HepG2 (cell line): ENCODE results near the gene ZSCAN20. TPM values are rescaled to one million over a fixed set of nuclear protein-coding genes. Genes with fewer than 3 reads are reported as not detected.
A peak's percentile ranks its signal among the peaks of the same experiment; 100 is the strongest.

ENCODE experiments used
- ARID3A ChIP-seq: IDR thresholded peaks from 2 replicates; pipeline ENCODE4 v1.6.1; 2012; ENCODE audit warnings: low read depth, low read length, improper control_type of control experiment
- ATF7 ChIP-seq, 2 experiments: fragments of 450-650 bp in 1 of 2; sonication (generic) in 1 of 2; formaldehyde crosslinking in 1 of 2; IDR thresholded peaks; 2 replicates each; pipeline versions ENCODE4 v1.4.0 to v1.6.1; 2016 to 2020; ENCODE audit warnings: antibody characterized with exemption in 1 of 2, mild to moderate bottlenecking in 1 of 2, missing genetic modification reagents in 1 of 2
- CENPT ChIP-seq: sonication (generic); formaldehyde crosslinking; IDR thresholded peaks from 2 replicates; pipeline ENCODE4 v1.8.0; 2022; ENCODE audit warnings: low read depth, mild to moderate bottlenecking, moderate library complexity, missing genetic modification reagents
- CENPX ChIP-seq: sonication (generic); formaldehyde crosslinking; IDR thresholded peaks from 2 replicates; pipeline ENCODE4 v1.9.0; 2021; ENCODE audit warnings: mild to moderate bottlenecking, missing genetic modification reagents, moderate library complexity
- CHD2 ChIP-seq: IDR thresholded peaks from 2 replicates; pipeline ENCODE4 v1.6.1; 2011; ENCODE audit warnings: low read depth, low read length, improper control_type of control experiment
- EED ChIP-seq: sonication (generic); formaldehyde crosslinking; IDR thresholded peaks from 2 replicates; pipeline ENCODE4 v1.5.0; 2020; ENCODE audit warnings: mild to moderate bottlenecking, missing genetic modification reagents
- ELF1 ChIP-seq: sonication (generic); formaldehyde crosslinking; IDR thresholded peaks from 2 replicates; pipeline ENCODE4 v1.4.0; 2020; ENCODE audit warnings: missing genetic modification reagents
- FOXA3 ChIP-seq: IDR thresholded peaks from 2 replicates; pipeline ENCODE4 v1.6.1; 2016; ENCODE audit warnings: missing genetic modification reagents, missing compliant biosample characterization
- HOXD1 ChIP-seq: sonication (generic); formaldehyde crosslinking; IDR thresholded peaks from 2 replicates; pipeline ENCODE4 v1.5.0; 2020; ENCODE audit warnings: missing genetic modification reagents
- KDM3A ChIP-seq: IDR thresholded peaks from 2 replicates; pipeline ENCODE4 v1.6.1; 2018; ENCODE audit warnings: low read depth, missing compliant biosample characterization
- MXI1 ChIP-seq: IDR thresholded peaks from 3 replicates; pipeline ENCODE4 v1.6.1; 2012; ENCODE audit warnings: low read depth, low read length, inconsistent platforms, borderline replicate concordance
- RARA ChIP-seq: IDR thresholded peaks from 2 replicates; pipeline ENCODE4 v1.6.1; 2016; ENCODE audit warnings: missing genetic modification reagents, missing compliant biosample characterization
- RBM22 ChIP-seq: fragments of 200-400 bp; formaldehyde crosslinking; optimal IDR thresholded peaks from 2 replicates; pipeline ENCODE3; 2017; ENCODE audit warnings: mild to moderate bottlenecking, low read length, moderate library complexity
- RORA ChIP-seq: sonication (generic); formaldehyde crosslinking; IDR thresholded peaks from 2 replicates; pipeline ENCODE4 v1.5.0; 2020; ENCODE audit warnings: mild to moderate bottlenecking, missing genetic modification reagents, moderate library complexity
- RXRA ChIP-seq: sonication (generic); formaldehyde crosslinking; IDR thresholded peaks from 2 replicates; pipeline ENCODE4 v1.5.1; 2020; ENCODE audit warnings: missing genetic modification reagents
- RXRB ChIP-seq: IDR thresholded peaks from 2 replicates; pipeline ENCODE4 v1.6.1; 2016; ENCODE audit warnings: borderline replicate concordance, missing genetic modification reagents, missing compliant biosample characterization
- SALL1 ChIP-seq: sonication (generic); formaldehyde crosslinking; IDR thresholded peaks from 2 replicates; pipeline ENCODE4 v1.8.0; 2022; ENCODE audit warnings: mild to moderate bottlenecking, missing genetic modification reagents
- TEAD3 ChIP-seq: optimal IDR thresholded peaks from 2 replicates; pipeline ENCODE3; 2016; ENCODE audit warnings: borderline replicate concordance
- THAP11 ChIP-seq: IDR thresholded peaks from 2 replicates; pipeline ENCODE4 v1.6.1; 2016; ENCODE audit warnings: missing biosample characterization, missing genetic modification reagents
- TOE1 ChIP-seq: sonication (generic); formaldehyde crosslinking; IDR thresholded peaks from 2 replicates; pipeline ENCODE4 v1.4.0; 2020; ENCODE audit warnings: mild to moderate bottlenecking, missing genetic modification reagents
- TP53 ChIP-seq: sonication (generic); formaldehyde crosslinking; conservative IDR thresholded peaks from 2 replicates; pipeline ENCODE4 v1.4.0; 2020; ENCODE audit warnings: missing genetic modification reagents
- ZFAT ChIP-seq: sonication (generic); formaldehyde crosslinking; conservative IDR thresholded peaks from 2 replicates; pipeline ENCODE4 v1.8.1; 2023; ENCODE audit warnings: missing genetic modification reagents, inconsistent platforms
- ZKSCAN8 ChIP-seq: IDR thresholded peaks from 2 replicates; pipeline ENCODE4 v1.6.1; 2016; ENCODE audit warnings: borderline replicate concordance, missing genetic modification reagents, missing compliant biosample characterization
- ZNF432 ChIP-seq: sonication (generic); formaldehyde crosslinking; IDR thresholded peaks from 2 replicates; pipeline ENCODE4 v1.5.0; 2020; ENCODE audit warnings: missing genetic modification reagents, mild to moderate bottlenecking, borderline replicate concordance
- ZNF44 ChIP-seq: sonication (generic); formaldehyde crosslinking; IDR thresholded peaks from 2 replicates; pipeline ENCODE4 v1.5.1; 2020; ENCODE audit warnings: mild to moderate bottlenecking, missing genetic modification reagents
- ZNF496 ChIP-seq: sonication (generic); formaldehyde crosslinking; IDR thresholded peaks from 2 replicates; pipeline ENCODE4 v1.8.1; 2023; ENCODE audit warnings: mild to moderate bottlenecking, moderate library complexity, missing genetic modification reagents; ENCODE audit not compliant: insufficient replicate concordance
- ZNF556 ChIP-seq: sonication (generic); formaldehyde crosslinking; IDR thresholded peaks from 2 replicates; pipeline ENCODE4 v1.4.0; 2020; ENCODE audit warnings: mild to moderate bottlenecking, missing genetic modification reagents, borderline replicate concordance
- ZNF629 ChIP-seq: sonication (generic); formaldehyde crosslinking; conservative IDR thresholded peaks from 2 replicates; pipeline ENCODE4 v1.5.0; 2020; ENCODE audit warnings: missing genetic modification reagents
- ZNF670 ChIP-seq: sonication (generic); formaldehyde crosslinking; IDR thresholded peaks from 2 replicates; pipeline ENCODE4 v1.8.0; 2022; ENCODE audit warnings: mild to moderate bottlenecking, missing genetic modification reagents, borderline replicate concordance
- ZNF713 ChIP-seq: sonication (generic); formaldehyde crosslinking; IDR thresholded peaks from 2 replicates; pipeline ENCODE4 v1.4.0; 2020; ENCODE audit warnings: mild to moderate bottlenecking, missing genetic modification reagents
- polyA plus RNA-seq, 8 experiments: library from polyadenylated mRNA; depleted of rRNA in 3 of 8; stranded (reverse) in 7 of 8; unstranded in 1 of 8; fragments of >200 nt; fragmentation: Illumina TruSeq in 4 of 8; extraction: Trizol in 4 of 8; gene quantifications; 2 replicates each; pipeline versions ENCODE4 v1.2.1 to v1.2.3, GENCODE V29; 2011 to 2016; ENCODE audit warnings: low read depth in 4 of 8, missing spikeins in 1 of 8, mixed read lengths in 1 of 8; ENCODE audit not compliant: insufficient read depth in 1 of 8
- total RNA-seq, 5 experiments: library from RNA; depleted of rRNA; stranded (reverse); fragments of >200 nt; fragmentation: Illumina TruSeq; extraction: Trizol; gene quantifications; 2 replicates each; pipeline ENCODE4 v1.2.3, GENCODE V29; 2016; ENCODE audit warnings: low read depth in 1 of 5

ZSCAN20 gene
- total and polyA plus RNA-seq, 2 of the 13 experiments (the other 11 are each of a cell fraction or from before 2014, with no cell fraction given): 1.1 to 2.8 TPM

GRCh38 chr1:33470495-33471012 lies 1.9 kb upstream of the ZSCAN20 start (continued):
- TF ChIP-seq TP53 (CRISPR knock-in tag): no peak
- TF ChIP-seq ZKSCAN8: 0 out of 2 replicates have a peak, but pooled peaks have one; percentile 22
- TF ChIP-seq RXRB (CRISPR knock-in tag): peak; percentile 79
- peak; percentile 38; the same call in 1 of the 2 replicates for TF ChIP-seq KDM3A
- no peak for TF ChIP-seq ZNF496 (CRISPR knock-in tag)
- TF ChIP-seq RBM22: no peak
- TF ChIP-seq ZNF670 (CRISPR knock-in tag): no peak
- TF ChIP-seq RARA (CRISPR knock-in tag): no peak
- no peak for TF ChIP-seq ZNF713 (CRISPR knock-in tag)
- TF ChIP-seq THAP11 (CRISPR knock-in tag): peak; percentile 64; the same call in 1 of the 2 replicates
- no peak for TF ChIP-seq ZNF629
- TF ChIP-seq CENPX (CRISPR knock-in tag): no peak
- TF ChIP-seq FOXA3: no peak
- no peak for TF ChIP-seq ELF1
- TF ChIP-seq TEAD3: peak; percentile 35
- peak; percentile 87 for TF ChIP-seq ARID3A
- TF ChIP-seq RXRA (CRISPR knock-in tag): peak; percentile 63; the same call in 1 of the 2 replicates
- TF ChIP-seq CENPT (CRISPR knock-in tag): no peak
- TF ChIP-seq ZFAT (CRISPR knock-in tag): no peak
- no peak for TF ChIP-seq ZNF432 (CRISPR knock-in tag)
- TF ChIP-seq CHD2: no peak
- TF ChIP-seq ATF7 (IDR thresholded peaks at IDR 0.05): no peak
- no peak for TF ChIP-seq ATF7 (CRISPR knock-in tag; IDR thresholded peaks at IDR 0.05)
- TF ChIP-seq ZNF556 (CRISPR knock-in tag): no peak
- TF ChIP-seq ZNF44 (CRISPR knock-in tag): no peak
- no peak for TF ChIP-seq HOXD1 (CRISPR knock-in tag)
- TF ChIP-seq RORA (CRISPR knock-in tag): no peak
- TF ChIP-seq SALL1: no peak
- TF ChIP-seq EED (CRISPR knock-in tag): no peak
- no peak for TF ChIP-seq TOE1 (CRISPR knock-in tag)
- no peak for TF ChIP-seq MXI1
